Endodermal cell (in vitro differentiated cells): ENCODE results near the gene GPC6. TPM values are rescaled to one million over a fixed set of nuclear protein-coding genes. Genes with fewer than 3 reads are reported as not detected.
A peak's percentile ranks its signal among the peaks of the same experiment; 100 is the strongest.

Experiments
- DNase-seq: peaks from one replicate; pipeline ENCODE4 v3.0.0-alpha.2; 2017
- H3K27ac ChIP-seq: 2 replicates; pipeline ENCODE4 v1.5.1; 2013; ENCODE audit warnings: mild to moderate bottlenecking, low read depth, low read length, moderate library complexity
- H3K27me3 ChIP-seq: 2 replicates; pipeline ENCODE4 v1.6.1; 2013; ENCODE audit warnings: mild to moderate bottlenecking, low read length, moderate library complexity; ENCODE audit not compliant: insufficient read depth, control insufficient read depth, poor library complexity, severe bottlenecking
- H3K36me3 ChIP-seq: 2 replicates; pipeline ENCODE4 v1.7.0; 2013; ENCODE audit warnings: mild to moderate bottlenecking, low read length, moderate library complexity; ENCODE audit not compliant: control insufficient read depth, insufficient read depth
- H3K4me1 ChIP-seq: one replicate; pipeline ENCODE4 v1.7.0; 2013; ENCODE audit warnings: low read length; ENCODE audit not compliant: control insufficient read depth, insufficient read depth
- H3K4me3 ChIP-seq: 2 replicates; pipeline ENCODE4 v1.5.1; 2013; ENCODE audit warnings: mild to moderate bottlenecking, low read length, moderate library complexity
- H3K9ac ChIP-seq: 2 replicates; pipeline ENCODE4 v1.6.1; 2013; ENCODE audit warnings: mild to moderate bottlenecking, low read length, moderate library complexity; ENCODE audit not compliant: poor library complexity, severe bottlenecking; ENCODE audit errors: extremely low read depth
- H3K9me3 ChIP-seq: 2 replicates; pipeline ENCODE4 v1.6.1; 2013; ENCODE audit warnings: mild to moderate bottlenecking, low read length, moderate library complexity; ENCODE audit not compliant: control insufficient read depth
- H3K27ac Mint-ChIP-seq: 2 replicates; pipeline ENCODE4 v1.8.0; 2020; ENCODE audit warnings: mixed read lengths
- H3K27me3 Mint-ChIP-seq: 2 replicates; pipeline ENCODE4 v1.8.0; 2021; ENCODE audit warnings: mild to moderate bottlenecking, mixed read lengths; ENCODE audit not compliant: insufficient read depth
- H3K36me3 Mint-ChIP-seq: 2 replicates; pipeline ENCODE4 v1.8.0; 2020; ENCODE audit warnings: low read depth, mixed read lengths
- H3K4me1 Mint-ChIP-seq: 2 replicates; pipeline ENCODE4 v1.8.0; 2020; ENCODE audit warnings: mixed read lengths
- H3K4me3 Mint-ChIP-seq: 2 replicates; pipeline ENCODE4 v1.8.0; 2020; ENCODE audit warnings: mild to moderate bottlenecking, moderate library complexity, mixed read lengths
- H3K9me3 Mint-ChIP-seq: 2 replicates; pipeline ENCODE4 v1.8.0; 2020; ENCODE audit warnings: mild to moderate bottlenecking, mixed read lengths
- WGBS, 2 experiments: methylation state at CpG; one replicate each; pipeline versions ENCODE4 v1.1.5 to v1.1.7; 2013; ENCODE audit warnings: missing lambda C conversion rate in 2 of 2, mixed read lengths in 1 of 2; ENCODE audit not compliant: insufficient coverage in 1 of 2, insufficient read length in 1 of 2; 5-methylcytosine and 5-hydroxymethylcytosine counted together
- total RNA-seq, 2 donors: library from RNA; stranded (reverse); fragmentation: NEBNext Ultra II Directional in 1 of 2; extraction: Animal tissue kit (Norgen Biotek cat#: 25700) in 1 of 2; gene quantifications; 2 replicates in 1 of 2; 3 replicates in 1 of 2; pipeline ENCODE4 v1.2.1, GENCODE V29; 2021
- TF ChIP-seq, protein P1 (sequence below): fragments of 200-600 bp; sonication (generic); conservative IDR thresholded peaks from 2 replicates; pipeline ENCODE4 v1.5.0; 2021; ENCODE audit warnings: antibody characterized with exemption, mild to moderate bottlenecking

GPC6 gene
- total RNA-seq, 2 donors from 2014 or later = 69.6 to 80.4 TPM

DNA sequence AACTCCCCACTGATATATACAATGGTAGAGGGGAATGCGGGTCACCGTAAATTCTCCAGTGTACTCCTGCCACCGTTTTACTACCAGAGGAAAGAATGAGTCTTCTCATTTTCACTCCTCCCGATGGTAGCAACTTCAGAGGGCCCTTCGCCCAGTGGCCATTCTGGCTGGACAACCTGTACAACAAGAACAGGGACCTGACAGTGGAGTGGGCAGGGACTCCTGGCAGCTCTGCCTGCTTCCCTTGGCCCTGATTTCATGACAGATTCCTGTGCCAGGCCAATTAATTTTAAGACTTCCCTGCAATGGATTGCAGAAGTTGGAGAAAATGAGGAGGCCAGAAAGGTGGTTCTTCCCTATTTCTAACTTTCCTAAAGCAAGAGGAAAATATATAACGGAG lies 148.9 kb downstream of the GPC6 start:
- no peaks in the 10 kb centered on the region for H3K4me1 ChIP-seq
- no peaks in the 10 kb centered on the region for H3K36me3 ChIP-seq
- Mint-ChIP-seq H3K27ac (no peak overlapping the region), H3K27me3 (no peaks in the 10 kb centered on the region), H3K4me1 (peaks cover 2% of the 10 kb centered on the region), H3K9me3 (no peaks in the 10 kb centered on the region), H3K36me3 (no peaks in the 10 kb centered on the region), H3K4me3 (no peak overlapping the region)
- 75 to 80% methylated on average over 1 to 5 of the region's 6 CpGs for WGBS, 2 experiments
- no peak overlapping the region for H3K9ac ChIP-seq
- TF ChIP-seq, protein P1, sequence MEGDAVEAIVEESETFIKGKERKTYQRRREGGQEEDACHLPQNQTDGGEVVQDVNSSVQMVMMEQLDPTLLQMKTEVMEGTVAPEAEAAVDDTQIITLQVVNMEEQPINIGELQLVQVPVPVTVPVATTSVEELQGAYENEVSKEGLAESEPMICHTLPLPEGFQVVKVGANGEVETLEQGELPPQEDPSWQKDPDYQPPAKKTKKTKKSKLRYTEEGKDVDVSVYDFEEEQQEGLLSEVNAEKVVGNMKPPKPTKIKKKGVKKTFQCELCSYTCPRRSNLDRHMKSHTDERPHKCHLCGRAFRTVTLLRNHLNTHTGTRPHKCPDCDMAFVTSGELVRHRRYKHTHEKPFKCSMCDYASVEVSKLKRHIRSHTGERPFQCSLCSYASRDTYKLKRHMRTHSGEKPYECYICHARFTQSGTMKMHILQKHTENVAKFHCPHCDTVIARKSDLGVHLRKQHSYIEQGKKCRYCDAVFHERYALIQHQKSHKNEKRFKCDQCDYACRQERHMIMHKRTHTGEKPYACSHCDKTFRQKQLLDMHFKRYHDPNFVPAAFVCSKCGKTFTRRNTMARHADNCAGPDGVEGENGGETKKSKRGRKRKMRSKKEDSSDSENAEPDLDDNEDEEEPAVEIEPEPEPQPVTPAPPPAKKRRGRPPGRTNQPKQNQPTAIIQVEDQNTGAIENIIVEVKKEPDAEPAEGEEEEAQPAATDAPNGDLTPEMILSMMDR = no peak
- no peak for DNase-seq
- no peak overlapping the region for H3K4me3 ChIP-seq
- no peak overlapping the region for H3K27ac ChIP-seq
- H3K27me3 ChIP-seq = no peaks in the 10 kb centered on the region
- H3K9me3 ChIP-seq = no peaks in the 10 kb centered on the region

DNA sequence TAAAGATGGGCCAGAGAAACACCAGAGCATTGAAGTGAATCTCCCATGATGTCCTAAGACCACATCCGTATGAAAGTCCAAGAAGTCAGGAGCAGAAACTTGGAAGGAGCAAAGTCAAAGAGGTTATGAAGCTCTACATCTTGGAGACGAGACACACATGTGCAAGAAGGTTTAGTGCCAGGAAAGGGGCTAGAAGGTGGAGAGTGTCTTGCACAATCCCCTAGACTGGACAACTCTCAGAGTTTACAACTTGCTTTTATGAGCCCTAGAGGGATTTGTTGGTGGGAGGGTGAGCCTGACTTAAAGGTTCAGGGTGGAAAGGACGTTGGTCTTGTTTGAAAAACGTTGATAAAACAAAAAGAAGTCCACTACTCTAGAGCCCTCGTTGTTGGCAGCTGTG lies 150.6 kb downstream of the GPC6 start:
- no peaks in the 10 kb centered on the region for H3K36me3 Mint-ChIP-seq

DNA sequence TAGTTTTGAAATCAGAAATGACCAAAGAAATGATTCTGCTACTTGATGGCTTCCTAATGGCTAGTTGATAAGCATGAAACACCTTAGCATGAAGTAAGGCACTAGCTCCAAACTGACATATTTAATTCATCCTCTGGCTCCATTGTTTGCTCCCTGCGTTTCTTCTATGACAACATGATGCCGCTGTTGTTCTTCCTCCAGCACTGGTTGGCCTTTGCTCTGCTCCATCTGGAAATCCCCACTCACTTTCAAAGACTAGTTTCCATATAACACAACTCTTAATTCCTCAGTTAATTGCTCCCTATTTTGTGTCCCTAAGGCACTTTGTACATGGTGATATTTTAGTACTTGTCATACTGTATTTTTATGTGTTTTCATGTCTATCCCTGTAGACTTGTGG lies 151.6 kb downstream of the GPC6 start:
- Histone ChIP-seq H3K27me3 (no peaks in the 10 kb centered on the region), H3K9ac (no peak overlapping the region), H3K4me1 (no peaks in the 10 kb centered on the region), H3K4me3 (no peak overlapping the region), H3K9me3 (no peaks in the 10 kb centered on the region), H3K36me3 (no peaks in the 10 kb centered on the region), H3K27ac (no peak overlapping the region)
- Mint-ChIP-seq H3K27ac (no peak overlapping the region), H3K4me1 (peaks cover 2% of the 10 kb centered on the region), H3K36me3 (no peaks in the 10 kb centered on the region), H3K27me3 (no peaks in the 10 kb centered on the region), H3K4me3 (no peak overlapping the region), H3K9me3 (no peaks in the 10 kb centered on the region)
- DNase-seq = no peak
- 83 to 95% methylated on average over 1 to 2 of the region's 2 CpGs for WGBS, 2 experiments
- TF ChIP-seq, protein P1 = no peak

More for the DNA sequence above, 150.6 kb downstream of the GPC6 start:
- Mint-ChIP-seq H3K4me3 (no peak overlapping the region), H3K4me1 (peaks cover 2% of the 10 kb centered on the region), H3K9me3 (no peaks in the 10 kb centered on the region), H3K27ac (peak overlapping the region; percentile 9), H3K27me3 (no peaks in the 10 kb centered on the region)
- Histone ChIP-seq H3K4me3 (no peak overlapping the region), H3K27ac (no peak overlapping the region), H3K9me3 (no peaks in the 10 kb centered on the region), H3K36me3 (no peaks in the 10 kb centered on the region), H3K27me3 (no peaks in the 10 kb centered on the region), H3K9ac (no peak overlapping the region), H3K4me1 (no peaks in the 10 kb centered on the region)
- TF ChIP-seq, protein P1 = no peak
- WGBS, 2 experiments = 86 to 95% methylated on average over 3 to 5 of the region's 5 CpGs
- no peak for DNase-seq
